K562 (cell line): ENCODE data around the gene OMG. TPM values are rescaled to one million over a fixed set of nuclear protein-coding genes. Genes with fewer than 3 reads are reported as not detected.

Experiments
- MYC ChIP-seq, 2 experiments: fragments of 250-450 bp in 1 of 2; sonication (Bioruptor Pico) in 1 of 2; IDR thresholded peaks; 2 replicates each; pipeline versions ENCODE4 v1.5.1 to v1.6.1; 2012 to 2021; ENCODE audit warnings: low read depth in 2 of 2, borderline replicate concordance in 1 of 2, improper control_type of control experiment in 1 of 2, low read length in 1 of 2, mild to moderate bottlenecking in 1 of 2, moderate library complexity in 1 of 2
- TEAD2 ChIP-seq: fragments of 450-650 bp; IDR thresholded peaks from 2 replicates; pipeline ENCODE4 v1.6.1; 2016; ENCODE audit warnings: missing genetic modification characterization, control low read depth, missing compliant biosample characterization
- ZBTB8A ChIP-seq: fragments of 450-650 bp; IDR thresholded peaks from 2 replicates; pipeline ENCODE4 v1.6.1; 2018; ENCODE audit warnings: mild to moderate bottlenecking, moderate library complexity; ENCODE audit not compliant: partially characterized antibody
- polyA plus RNA-seq, 8 experiments: library from polyadenylated mRNA; depleted of rRNA in 4 of 8; stranded (reverse) in 5 of 8; unstranded in 3 of 8; fragments of >200 nt; fragmentation: Nextera tagmentation in 2 of 8; fragmentation: Illumina TruSeq in 1 of 8; extraction: Ambion mirVana in 2 of 8; extraction: Trizol in 1 of 8; gene quantifications; 2 replicates each; pipeline versions ENCODE4 v1.2.1 to v1.2.3, GENCODE V29; 2011 to 2014; ENCODE audit warnings: inconsistent platforms in 1 of 8, missing spikeins in 1 of 8
- total RNA-seq, 7 experiments: library from RNA; depleted of rRNA in 6 of 7; stranded (reverse); fragments of >200 nt in 6 of 7; fragmentation: Illumina TruSeq in 2 of 7; extraction: Trizol in 2 of 7; gene quantifications; 2 replicates each; pipeline versions ENCODE4 v1.2.1 to v1.2.3, GENCODE V29; 2011 to 2021; ENCODE audit warnings: low replicate concordance in 1 of 7
- TF ChIP-seq, protein P1 (sequence below), 2 experiments: fragments of 450-650 bp in 1 of 2; sonication (generic) in 1 of 2; formaldehyde crosslinking in 1 of 2; IDR thresholded peaks; 2 replicates each; pipeline versions ENCODE4 v1.7.1 to v1.9.0; 2016 to 2022; ENCODE audit warnings: inconsistent platforms in 1 of 2, mild to moderate bottlenecking in 1 of 2, missing genetic modification reagents in 1 of 2

The OMG gene
- total and polyA plus RNA-seq, 9 of the 15 experiments (the other 6 are each of a cell fraction or from before 2014, with no cell fraction given): 0.41 TPM; not detected in 8

DNA sequence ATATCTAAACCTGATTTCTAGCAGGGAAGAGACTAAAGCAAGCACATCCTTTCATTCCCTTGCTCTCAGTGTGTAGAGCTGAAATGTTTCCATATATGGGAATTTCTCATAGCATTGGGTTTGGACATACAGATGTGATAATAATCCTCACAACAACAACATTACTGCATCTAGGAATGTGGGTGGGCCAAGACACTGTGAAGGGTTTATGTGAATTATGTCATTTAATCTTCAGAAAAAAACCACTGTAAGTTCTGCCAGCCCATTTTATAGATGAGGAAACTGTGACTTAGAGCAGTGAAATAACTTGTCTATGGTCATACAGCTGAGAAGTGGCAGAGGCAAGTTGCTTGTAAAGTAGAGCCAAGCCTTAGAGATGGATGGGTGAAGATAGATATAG lies 5.2 kb downstream of the OMG start (continued):
- TF ChIP-seq, protein P1, sequence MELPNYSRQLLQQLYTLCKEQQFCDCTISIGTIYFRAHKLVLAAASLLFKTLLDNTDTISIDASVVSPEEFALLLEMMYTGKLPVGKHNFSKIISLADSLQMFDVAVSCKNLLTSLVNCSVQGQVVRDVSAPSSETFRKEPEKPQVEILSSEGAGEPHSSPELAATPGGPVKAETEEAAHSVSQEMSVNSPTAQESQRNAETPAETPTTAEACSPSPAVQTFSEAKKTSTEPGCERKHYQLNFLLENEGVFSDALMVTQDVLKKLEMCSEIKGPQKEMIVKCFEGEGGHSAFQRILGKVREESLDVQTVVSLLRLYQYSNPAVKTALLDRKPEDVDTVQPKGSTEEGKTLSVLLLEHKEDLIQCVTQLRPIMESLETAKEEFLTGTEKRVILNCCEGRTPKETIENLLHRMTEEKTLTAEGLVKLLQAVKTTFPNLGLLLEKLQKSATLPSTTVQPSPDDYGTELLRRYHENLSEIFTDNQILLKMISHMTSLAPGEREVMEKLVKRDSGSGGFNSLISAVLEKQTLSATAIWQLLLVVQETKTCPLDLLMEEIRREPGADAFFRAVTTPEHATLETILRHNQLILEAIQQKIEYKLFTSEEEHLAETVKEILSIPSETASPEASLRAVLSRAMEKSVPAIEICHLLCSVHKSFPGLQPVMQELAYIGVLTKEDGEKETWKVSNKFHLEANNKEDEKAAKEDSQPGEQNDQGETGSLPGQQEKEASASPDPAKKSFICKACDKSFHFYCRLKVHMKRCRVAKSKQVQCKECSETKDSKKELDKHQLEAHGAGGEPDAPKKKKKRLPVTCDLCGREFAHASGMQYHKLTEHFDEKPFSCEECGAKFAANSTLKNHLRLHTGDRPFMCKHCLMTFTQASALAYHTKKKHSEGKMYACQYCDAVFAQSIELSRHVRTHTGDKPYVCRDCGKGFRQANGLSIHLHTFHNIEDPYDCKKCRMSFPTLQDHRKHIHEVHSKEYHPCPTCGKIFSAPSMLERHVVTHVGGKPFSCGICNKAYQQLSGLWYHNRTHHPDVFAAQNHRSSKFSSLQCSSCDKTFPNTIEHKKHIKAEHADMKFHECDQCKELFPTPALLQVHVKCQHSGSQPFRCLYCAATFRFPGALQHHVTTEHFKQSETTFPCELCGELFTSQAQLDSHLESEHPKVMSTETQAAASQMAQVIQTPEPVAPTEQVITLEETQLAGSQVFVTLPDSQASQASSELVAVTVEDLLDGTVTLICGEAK (IDR thresholded peaks at IDR 0.05): no peak
- TF ChIP-seq, protein P1 (CRISPR knock-in tag; IDR thresholded peaks at IDR 0.05): no peak
- TF ChIP-seq TEAD2 (tag): no peak
- TF ChIP-seq MYC (IDR thresholded peaks at IDR 0.05; ENCODE audit: low read depth, low read length): no peak
- TF ChIP-seq MYC (CRISPR knock-in tag; IDR thresholded peaks at IDR 0.05; ENCODE audit: borderline replicate concordance, low read depth): no peak
- no peak for TF ChIP-seq ZBTB8A
